Lung (tissue), 12 donors: ENCODE data around the gene STMND1. TPM values are rescaled to one million over a fixed set of nuclear protein-coding genes. Genes with fewer than 3 reads are reported as not detected.
A peak's percentile ranks its signal among the peaks of the same experiment; 100 is the strongest.

Experiments
- ATAC-seq: fragments of 200-7000 bp; cut with Tn5 transposase; one replicate; pipeline ENCODE4 v1.9.1; 2020; ENCODE audit warnings: moderate number of reproducible peaks; ENCODE audit not compliant: insufficient read depth, low FRiP score
- DNase-seq, 3 donors: peaks; one replicate each; pipeline ENCODE4 v3.0.0-alpha.2; 2013 to 2017
- H3K27ac ChIP-seq, 2 donors: one replicate each; pipeline ENCODE4 v1.5.1; 2013; ENCODE audit warnings: mild to moderate bottlenecking in 2 of 2, moderate library complexity in 2 of 2, control low read depth in 1 of 2, inconsistent platforms in 1 of 2, low read depth in 1 of 2, low read length in 1 of 2
- H3K27me3 ChIP-seq, 3 donors: one replicate each; pipeline ENCODE4 v1.5.1; 2013; ENCODE audit warnings: low read length in 2 of 3; ENCODE audit not compliant: control insufficient read depth in 3 of 3, insufficient read depth in 3 of 3
- H3K36me3 ChIP-seq, 4 donors: one replicate each; pipeline ENCODE4 v1.5.1; 2013; ENCODE audit warnings: low read length in 4 of 4, mild to moderate bottlenecking in 1 of 4, moderate library complexity in 1 of 4; ENCODE audit not compliant: control insufficient read depth in 4 of 4, insufficient read depth in 4 of 4
- H3K4me1 ChIP-seq, 5 donors: one replicate each; pipeline ENCODE4 v1.5.1; 2013; ENCODE audit warnings: low read length in 5 of 5, mild to moderate bottlenecking in 2 of 5, moderate library complexity in 1 of 5; ENCODE audit not compliant: control insufficient read depth in 5 of 5, insufficient read depth in 5 of 5
- H3K4me3 ChIP-seq: one replicate; pipeline ENCODE4 v1.5.1; 2013; ENCODE audit warnings: mild to moderate bottlenecking, control low read depth, moderate library complexity
- H3K9ac ChIP-seq, 2 donors: one replicate each; pipeline ENCODE4 v1.5.1; 2013; ENCODE audit warnings: low read length in 2 of 2, control low read depth in 1 of 2; ENCODE audit not compliant: insufficient read depth in 1 of 2
- H3K9me3 ChIP-seq, 4 donors: one replicate each; pipeline ENCODE4 v1.5.1; 2013; ENCODE audit warnings: low read length in 3 of 4, mild to moderate bottlenecking in 1 of 4, moderate library complexity in 1 of 4; ENCODE audit not compliant: control insufficient read depth in 4 of 4, insufficient read depth in 3 of 4
- WGBS, 2 donors: extraction: QIAGEN DNeasy Blood & Tissue Kit; methylation state at CpG; one replicate each; pipeline ENCODE4 v1.1.7; 2013; 5-methylcytosine and 5-hydroxymethylcytosine counted together
- polyA plus RNA-seq, 2 donors: library from polyadenylated mRNA; stranded (reverse); fragments of 200-250 nt; gene quantifications; one replicate each; pipeline ENCODE4 v1.2.1, GENCODE V29; 2013
- total RNA-seq, 2 donors: library from RNA; depleted of rRNA in 1 of 2; stranded (reverse); fragments of >200 nt in 1 of 2; gene quantifications; one replicate each; pipeline ENCODE4 v1.2.1, GENCODE V29; 2014 to 2021
- TF ChIP-seq, protein P1 (sequence below): IDR thresholded peaks from 2 replicates; pipeline ENCODE4 v1.5.1; 2012; ENCODE audit warnings: mild to moderate bottlenecking; ENCODE audit errors: control extremely low read depth, extremely low read depth
- donor health status: control.
- donor health status: control.
- donor health status: Bipolar disorder and iron deficiency.
- donor health status: healthy.
- donor health status: DM: yes; HTN: yes; CAD: no.

Gene STMND1
- total and polyA plus RNA-seq, 4 donors, result 4.6 to 11.0 (median 8.3) TPM

GRCh38 chr6:17156112-17156921 is 54.5 kb downstream of the STMND1 start:
- no peaks in the 10 kb centered on the region for H3K27me3 ChIP-seq
- DNase-seq, result peak; percentile 72 to 92 (median 89)

GRCh38 chr6:17156966-17157365 is 55.1 kb downstream of the STMND1 start:
- peaks cover 0 to 2% (median 0%) of the 10 kb centered on the region in 4 donors for H3K9me3 ChIP-seq
- DNase-seq (no peak), ATAC-seq (no peak)
- TF ChIP-seq, protein P1, sequence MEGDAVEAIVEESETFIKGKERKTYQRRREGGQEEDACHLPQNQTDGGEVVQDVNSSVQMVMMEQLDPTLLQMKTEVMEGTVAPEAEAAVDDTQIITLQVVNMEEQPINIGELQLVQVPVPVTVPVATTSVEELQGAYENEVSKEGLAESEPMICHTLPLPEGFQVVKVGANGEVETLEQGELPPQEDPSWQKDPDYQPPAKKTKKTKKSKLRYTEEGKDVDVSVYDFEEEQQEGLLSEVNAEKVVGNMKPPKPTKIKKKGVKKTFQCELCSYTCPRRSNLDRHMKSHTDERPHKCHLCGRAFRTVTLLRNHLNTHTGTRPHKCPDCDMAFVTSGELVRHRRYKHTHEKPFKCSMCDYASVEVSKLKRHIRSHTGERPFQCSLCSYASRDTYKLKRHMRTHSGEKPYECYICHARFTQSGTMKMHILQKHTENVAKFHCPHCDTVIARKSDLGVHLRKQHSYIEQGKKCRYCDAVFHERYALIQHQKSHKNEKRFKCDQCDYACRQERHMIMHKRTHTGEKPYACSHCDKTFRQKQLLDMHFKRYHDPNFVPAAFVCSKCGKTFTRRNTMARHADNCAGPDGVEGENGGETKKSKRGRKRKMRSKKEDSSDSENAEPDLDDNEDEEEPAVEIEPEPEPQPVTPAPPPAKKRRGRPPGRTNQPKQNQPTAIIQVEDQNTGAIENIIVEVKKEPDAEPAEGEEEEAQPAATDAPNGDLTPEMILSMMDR, result no peak
- WGBS, 2 donors, result 76 to 81% methylated on average over 8 of the region's 8 CpGs
- H3K27ac ChIP-seq, result no peak overlapping the region
- H3K36me3 ChIP-seq, result no peaks in the 10 kb centered on the region
- H3K4me1 ChIP-seq, result peaks cover 0 to 8% (median 0%) of the 10 kb centered on the region in 5 donors
- H3K27me3 ChIP-seq, result no peaks in the 10 kb centered on the region
- no peak overlapping the region for H3K4me3 ChIP-seq
- H3K9ac ChIP-seq, result no peak overlapping the region

More at GRCh38 chr6:17156112-17156921, 54.5 kb downstream of the STMND1 start:
- Histone ChIP-seq H3K27ac (no peak overlapping the region), H3K4me3 (no peak overlapping the region), H3K4me1 (peaks cover 0 to 7% (median 0%) of the 10 kb centered on the region in 5 donors), H3K36me3 (no peaks in the 10 kb centered on the region), H3K9ac (no peak overlapping the region), H3K9me3 (peaks cover 0 to 2% (median 0%) of the 10 kb centered on the region in 4 donors)
- WGBS, 2 donors, result 36 to 46% methylated on average over 4 of the region's 4 CpGs
- TF ChIP-seq, protein P1, result peak; percentile 78
- no peak for ATAC-seq

- DNase-seq (no peak), ATAC-seq (no peak)
- Histone ChIP-seq H3K27ac (no peak overlapping the region), H3K9ac (no peak overlapping the region), H3K36me3 (no peaks in the 10 kb centered on the region), H3K4me3 (no peak overlapping the region), H3K4me1 (peaks cover 0 to 8% (median 0%) of the 10 kb centered on the region in 5 donors), H3K9me3 (no peaks in the 10 kb centered on the region), H3K27me3 (no peaks in the 10 kb centered on the region)
- TF ChIP-seq, protein P1, result no peak
- 61 to 90% methylated on average over 2 of the region's 2 CpGs for WGBS, 2 donors
Observed at GRCh38 chr6:17157617-17158016, 55.8 kb downstream of the STMND1 start.
